ENCODE data around the gene TSSK3. TPM values are rescaled to one million over a fixed set of nuclear protein-coding genes. Genes with fewer than 3 reads are reported as not detected.

The TSSK3 gene
- total RNA-seq, 2 experiments from 2014 or later = 0.85 to 0.90 TPM

- Mint-ChIP-seq H3K27ac (peak overlapping the region; percentile 85), H3K36me3 (ENCODE audit: low read depth) (no peaks in the 10 kb centered on the region), H3K4me1 (ENCODE audit: low read depth) (peaks cover 45% of the 10 kb centered on the region), H3K9me3 (peaks cover 6% of the 10 kb centered on the region), H3K4me3 (peak overlapping the region; percentile 79), H3K27me3 (no peaks in the 10 kb centered on the region)
- ATAC-seq (peak; percentile 85), DNase-seq (peak; percentile 83)
- intact Hi-C loops (cut with micrococcal nuclease) = no loop called here
- ChIA-PET POLR2A (interaction anchor here (1.0 to 6.7 kb wide), 3 partner anchors 9 to 43 kb away, joined by 4 to 39 read pairs (median 9); partner anchors contain the start of genes BSDC1 and MARCKSL1), CTCF (interaction anchor here (0.8 to 0.9 kb wide), 3 partner anchors 12 to 103 kb away, joined by 3 to 4 read pairs (median 3); partner anchors contain the start of gene MARCKSL1)
- TF ChIP-seq, protein P1, sequence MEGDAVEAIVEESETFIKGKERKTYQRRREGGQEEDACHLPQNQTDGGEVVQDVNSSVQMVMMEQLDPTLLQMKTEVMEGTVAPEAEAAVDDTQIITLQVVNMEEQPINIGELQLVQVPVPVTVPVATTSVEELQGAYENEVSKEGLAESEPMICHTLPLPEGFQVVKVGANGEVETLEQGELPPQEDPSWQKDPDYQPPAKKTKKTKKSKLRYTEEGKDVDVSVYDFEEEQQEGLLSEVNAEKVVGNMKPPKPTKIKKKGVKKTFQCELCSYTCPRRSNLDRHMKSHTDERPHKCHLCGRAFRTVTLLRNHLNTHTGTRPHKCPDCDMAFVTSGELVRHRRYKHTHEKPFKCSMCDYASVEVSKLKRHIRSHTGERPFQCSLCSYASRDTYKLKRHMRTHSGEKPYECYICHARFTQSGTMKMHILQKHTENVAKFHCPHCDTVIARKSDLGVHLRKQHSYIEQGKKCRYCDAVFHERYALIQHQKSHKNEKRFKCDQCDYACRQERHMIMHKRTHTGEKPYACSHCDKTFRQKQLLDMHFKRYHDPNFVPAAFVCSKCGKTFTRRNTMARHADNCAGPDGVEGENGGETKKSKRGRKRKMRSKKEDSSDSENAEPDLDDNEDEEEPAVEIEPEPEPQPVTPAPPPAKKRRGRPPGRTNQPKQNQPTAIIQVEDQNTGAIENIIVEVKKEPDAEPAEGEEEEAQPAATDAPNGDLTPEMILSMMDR (IDR thresholded peaks at IDR 0.05) = peak; percentile 75
Measured at GRCh38 chr1:32350785-32351398, 11.4 kb upstream of the TSSK3 start.

- POLR2A ChIA-PET = interaction anchor here (0.8 to 6.7 kb wide), 6 partner anchors 10 to 279 kb away, joined by 3 to 39 read pairs (median 4); partner anchors contain the start of genes BSDC1, MARCKSL1 and TMEM39B
- ATAC-seq (peak; percentile 95), DNase-seq (peak; percentile 92)
- Mint-ChIP-seq H3K27me3 (no peaks in the 10 kb centered on the region), H3K4me1 (ENCODE audit: low read depth) (peaks cover 39% of the 10 kb centered on the region), H3K9me3 (peaks cover 6% of the 10 kb centered on the region), H3K36me3 (ENCODE audit: low read depth) (no peaks in the 10 kb centered on the region), H3K4me3 (peak overlapping the region; percentile 79), H3K27ac (peak overlapping the region; percentile 85)
- CTCF ChIA-PET = interaction anchor here (0.8 to 4.3 kb wide), 4 partner anchors 10 to 103 kb away, joined by 3 to 17 read pairs (median 4); partner anchors contain the start of gene MARCKSL1
- TF ChIP-seq, protein P1 (IDR thresholded peaks at IDR 0.05) = peak; percentile 3
- intact Hi-C loops (cut with micrococcal nuclease) = no loop called here
Measured at GRCh38 chr1:32351399-32352238, 10.7 kb upstream of the TSSK3 start.

DNA sequence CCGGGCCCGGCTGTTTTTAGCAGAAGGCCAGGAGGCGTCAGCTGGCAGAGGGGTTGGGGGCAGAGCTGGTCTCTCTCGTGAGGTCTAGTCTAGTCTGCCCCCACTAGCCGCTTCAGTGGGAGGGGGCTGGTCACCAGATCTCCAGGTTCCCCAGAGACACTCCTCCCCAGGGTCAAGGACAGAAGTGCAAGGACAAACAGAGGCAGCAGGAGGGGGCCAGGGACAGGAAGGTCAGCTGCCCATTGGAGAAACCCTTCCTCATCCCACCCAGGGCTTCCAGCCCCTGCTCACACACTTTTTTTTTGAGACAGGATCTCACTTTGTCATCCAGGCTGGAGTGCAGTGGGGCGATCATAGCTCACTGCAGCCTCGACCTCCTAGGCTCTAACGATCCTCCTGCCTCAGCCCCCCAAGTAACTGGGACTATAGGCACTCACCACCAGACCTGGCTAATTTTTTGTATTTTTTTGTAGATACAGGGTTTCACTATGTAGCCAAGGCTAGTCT is 10.0 kb upstream of the TSSK3 start:
- Mint-ChIP-seq H3K4me3 (peak overlapping the region; percentile 79), H3K9me3 (peaks cover 6% of the 10 kb centered on the region), H3K4me1 (ENCODE audit: low read depth) (peaks cover 39% of the 10 kb centered on the region), H3K27ac (no peak overlapping the region), H3K36me3 (ENCODE audit: low read depth) (no peaks in the 10 kb centered on the region), H3K27me3 (no peaks in the 10 kb centered on the region)
- intact Hi-C loops (cut with micrococcal nuclease) = no loop called here
- DNase-seq = no peak
- no peak for ATAC-seq
- TF ChIP-seq, protein P1 (IDR thresholded peaks at IDR 0.05) = no peak
- POLR2A ChIA-PET = interaction anchor here (0.6 to 6.7 kb wide), 9 partner anchors 10 to 280 kb away, joined by 3 to 39 read pairs (median 4); partner anchors contain the start of genes BSDC1, MARCKSL1 and TMEM39B
- CTCF ChIA-PET = interaction anchor here (0.8 to 4.3 kb wide), 4 partner anchors 10 to 104 kb away, joined by 3 to 17 read pairs (median 4); partner anchors contain the start of gene MARCKSL1

DNA sequence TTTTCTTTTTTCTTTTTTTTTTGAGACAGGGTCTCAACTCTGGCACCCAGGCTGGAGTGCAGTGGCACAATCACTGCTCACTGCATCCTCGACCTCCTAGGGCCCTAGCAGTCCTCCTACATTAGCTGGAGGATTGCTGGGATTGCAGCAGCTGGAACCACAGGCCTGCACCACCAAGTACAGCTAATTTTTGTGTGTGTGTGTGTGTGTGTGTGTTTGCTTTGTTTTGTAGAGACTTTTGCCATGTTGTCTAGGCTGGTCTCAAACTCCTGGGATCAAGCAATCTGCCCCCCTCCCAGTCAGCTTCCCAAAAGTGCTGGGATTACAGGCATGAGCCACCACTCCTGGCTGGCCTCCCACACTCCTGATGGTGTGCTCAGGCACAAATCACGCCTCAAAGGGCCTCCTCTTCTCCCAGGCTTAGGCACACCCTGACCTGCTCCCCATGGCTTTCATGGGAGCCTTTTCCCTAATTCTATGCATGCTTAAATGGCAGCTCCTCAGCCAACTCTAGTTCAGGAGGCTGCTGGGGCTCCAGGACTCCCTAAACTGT is 9.4 kb upstream of the TSSK3 start:
- peaks cover 6% of the 10 kb centered on the region for H3K9me3 Mint-ChIP-seq
- peaks cover 39% of the 10 kb centered on the region for H3K4me1 Mint-ChIP-seq (ENCODE audit: low read depth)
- intact Hi-C loops (cut with micrococcal nuclease) = no loop called here
- ATAC-seq (no peak), DNase-seq (no peak)
- no peaks in the 10 kb centered on the region for H3K27me3 Mint-ChIP-seq
- H3K4me3 Mint-ChIP-seq = peak overlapping the region; percentile 22
- no peak overlapping the region for H3K27ac Mint-ChIP-seq
- ChIA-PET POLR2A (interaction anchor here (0.6 to 6.7 kb wide), 8 partner anchors 11 to 280 kb away, joined by 3 to 39 read pairs (median 4); partner anchors contain the start of genes BSDC1, MARCKSL1 and TMEM39B), CTCF (interaction anchor here (1.7 to 4.3 kb wide), 3 partner anchors 12 to 105 kb away, joined by 4 to 17 read pairs (median 5); partner anchors contain the start of gene MARCKSL1)
- no peaks in the 10 kb centered on the region for H3K36me3 Mint-ChIP-seq (ENCODE audit: low read depth)
- TF ChIP-seq, protein P1 (IDR thresholded peaks at IDR 0.05) = no peak

Measured in activated CD8-positive, alpha-beta T cell treated with anti-CD3 and anti-CD28 coated beads for 36 hours (primary cell).